HEK293T (cell line): ENCODE data around the gene CHD6.

Experiments used
- CTCF ChIA-PET: fragments of 350-600 bp; formaldehyde crosslinking; extraction: SDS; loops from one replicate; lab custom pipeline; 2021; ENCODE audit warnings: antibody characterized with exemption, inconsistent platforms; lab: Yijun Ruan, JAX
- POLR2A ChIA-PET: fragments of 350-600 bp; formaldehyde crosslinking; extraction: SDS; loops from one replicate; lab custom pipeline; 2020; ENCODE audit warnings: antibody characterized with exemption, inconsistent platforms; lab: Yijun Ruan, JAX
- DNase-seq: peaks from one replicate; pipeline ENCODE4 v3.0.0; 2012; ENCODE audit warnings: mixed read lengths; ENCODE audit errors: extremely low spot score
- ARNT ChIP-seq: fragments of 450-650 bp; IDR thresholded peaks from 2 replicates; pipeline ENCODE4 v1.6.1; 2017; ENCODE audit warnings: mild to moderate bottlenecking
- BHLHE40 ChIP-seq: fragments of 450-650 bp; IDR thresholded peaks from 2 replicates; pipeline ENCODE4 v1.6.1; 2016; ENCODE audit warnings: mild to moderate bottlenecking, moderate library complexity, borderline replicate concordance
- CTBP1 ChIP-seq: fragments of 450-650 bp; IDR thresholded peaks from 2 replicates; pipeline ENCODE4 v1.6.1; 2016; ENCODE audit warnings: borderline replicate concordance
- ELF4 ChIP-seq: fragments of 450-650 bp; IDR thresholded peaks from 2 replicates; pipeline ENCODE4 v1.6.1; 2017; ENCODE audit warnings: antibody characterized with exemption
- FOXA1 ChIP-seq: fragments of 450-650 bp; IDR thresholded peaks from 2 replicates; pipeline ENCODE4 v1.6.1; 2016; ENCODE audit warnings: mild to moderate bottlenecking
- FOXK2 ChIP-seq: fragments of 450-650 bp; IDR thresholded peaks from 2 replicates; pipeline ENCODE4 v1.6.1; 2016; ENCODE audit warnings: mild to moderate bottlenecking
- FOXM1 ChIP-seq: fragments of 450-650 bp; IDR thresholded peaks from 2 replicates; pipeline ENCODE4 v1.6.1; 2017; ENCODE audit warnings: mild to moderate bottlenecking, borderline replicate concordance
- HDGF ChIP-seq: fragments of 450-650 bp; IDR thresholded peaks from 2 replicates; pipeline ENCODE4 v1.6.1; 2017; ENCODE audit warnings: antibody characterized with exemption, borderline replicate concordance
- L3MBTL2 ChIP-seq: fragments of 450-650 bp; conservative IDR thresholded peaks from 2 replicates; pipeline ENCODE4 v1.6.1; 2016; ENCODE audit warnings: mild to moderate bottlenecking
- LEF1 ChIP-seq: fragments of 450-650 bp; IDR thresholded peaks from 2 replicates; pipeline ENCODE4 v1.6.1; 2017; ENCODE audit warnings: mild to moderate bottlenecking, borderline replicate concordance
- NFRKB ChIP-seq: fragments of 450-650 bp; IDR thresholded peaks from 2 replicates; pipeline ENCODE4 v1.6.1; 2016; ENCODE audit warnings: mild to moderate bottlenecking, moderate library complexity
- SP1 ChIP-seq: fragments of 450-650 bp; IDR thresholded peaks from 2 replicates; pipeline ENCODE4 v1.6.1; 2017
- SUZ12 ChIP-seq: fragments of 450-650 bp; IDR thresholded peaks from 2 replicates; pipeline ENCODE4 v1.6.1; 2016; ENCODE audit warnings: mild to moderate bottlenecking
- TARDBP ChIP-seq: fragments of 450-650 bp; IDR thresholded peaks from 2 replicates; pipeline ENCODE4 v1.6.1; 2016
- ZNF384 ChIP-seq: fragments of 450-650 bp; IDR thresholded peaks from 2 replicates; pipeline ENCODE4 v1.6.1; 2016
- TF ChIP-seq, protein P1 (sequence below): fragments of 450-650 bp; IDR thresholded peaks from 2 replicates; pipeline ENCODE4 v1.6.1; 2016

CHD6 gene

GRCh38 chr20:41394931-41395666, 223.1 kb downstream of the CHD6 start:
- DNase-seq: no peak
- TF ChIP-seq L3MBTL2: no peak
- no peak for TF ChIP-seq FOXM1
- TF ChIP-seq SUZ12: no peak
- TF ChIP-seq TARDBP: no peak
- TF ChIP-seq CTBP1: no peak
- no peak for TF ChIP-seq ARNT
- no peak for TF ChIP-seq FOXA1
- TF ChIP-seq HDGF: no peak
- TF ChIP-seq BHLHE40: no peak
- TF ChIP-seq LEF1: no peak
- TF ChIP-seq, protein P1, sequence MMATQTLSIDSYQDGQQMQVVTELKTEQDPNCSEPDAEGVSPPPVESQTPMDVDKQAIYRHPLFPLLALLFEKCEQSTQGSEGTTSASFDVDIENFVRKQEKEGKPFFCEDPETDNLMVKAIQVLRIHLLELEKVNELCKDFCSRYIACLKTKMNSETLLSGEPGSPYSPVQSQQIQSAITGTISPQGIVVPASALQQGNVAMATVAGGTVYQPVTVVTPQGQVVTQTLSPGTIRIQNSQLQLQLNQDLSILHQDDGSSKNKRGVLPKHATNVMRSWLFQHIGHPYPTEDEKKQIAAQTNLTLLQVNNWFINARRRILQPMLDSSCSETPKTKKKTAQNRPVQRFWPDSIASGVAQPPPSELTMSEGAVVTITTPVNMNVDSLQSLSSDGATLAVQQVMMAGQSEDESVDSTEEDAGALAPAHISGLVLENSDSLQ: no peak
- TF ChIP-seq FOXK2: no peak
- no peak for TF ChIP-seq SP1
- TF ChIP-seq NFRKB: no peak
- CTCF ChIA-PET: no interaction called here
- POLR2A ChIA-PET: no interaction called here

GRCh38 chr20:41394081-41394480, 224.1 kb downstream of the CHD6 start:
- TF ChIP-seq HDGF (no peak), ARNT (no peak), NFRKB (no peak), ZNF384 (no peak)
- no peak for DNase-seq
- ChIA-PET CTCF (no interaction called here), POLR2A (no interaction called here)

DNA sequence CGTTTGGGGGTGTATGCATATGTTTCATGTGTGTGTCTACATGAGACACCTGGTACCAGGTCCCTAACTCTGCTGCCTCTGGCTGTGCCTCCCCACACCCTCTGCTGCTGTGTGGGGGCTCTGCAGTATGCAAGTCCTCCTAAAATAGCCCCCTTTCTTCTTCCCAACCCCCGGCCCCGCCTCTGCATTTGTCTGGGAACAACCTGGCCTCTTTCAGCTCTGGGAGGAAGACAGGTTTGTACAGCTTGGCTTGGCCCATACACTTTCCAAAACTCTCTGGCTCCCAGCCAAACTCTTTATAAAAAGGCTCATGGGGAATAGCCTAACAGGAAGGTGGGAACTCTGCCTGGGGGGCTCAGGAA, 224.5 kb downstream of the CHD6 start:
- no peak for DNase-seq
- ChIA-PET CTCF (no interaction called here), POLR2A (no interaction called here)
- TF ChIP-seq SUZ12 (no peak), FOXA1 (no peak)

- TF ChIP-seq FOXA1 (no peak), ZNF384 (no peak), LEF1 (no peak), HDGF (no peak), FOXK2 (no peak), SP1 (no peak), TARDBP (no peak), ARNT (no peak), FOXM1 (no peak)
- TF ChIP-seq, protein P1: no peak
- CTCF ChIA-PET: no interaction called here
- POLR2A ChIA-PET: no interaction called here
- no peak for DNase-seq
Observed at GRCh38 chr20:41392871-41393704, 225.1 kb downstream of the CHD6 start.

DNA sequence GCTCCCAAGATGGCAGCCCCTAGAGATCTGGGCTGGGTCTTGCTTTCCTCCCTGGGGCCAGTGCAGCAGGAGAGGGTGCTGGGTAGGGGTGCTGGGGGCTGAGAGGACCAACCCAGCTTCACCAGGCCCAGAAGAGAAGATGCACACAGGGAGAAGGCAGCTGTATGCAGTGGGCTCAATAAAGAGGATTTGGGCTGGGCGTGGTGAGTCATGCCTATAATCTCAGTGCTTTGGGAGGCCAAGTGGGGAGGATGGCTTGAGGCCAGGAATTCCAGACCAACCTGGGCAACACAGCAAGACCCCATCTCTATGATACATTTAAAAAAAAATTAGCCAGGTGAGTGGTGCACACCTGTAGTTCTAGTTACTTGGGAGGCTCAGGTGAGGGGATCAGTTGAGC, 225.9 kb downstream of the CHD6 start:
- no peak for DNase-seq
- no peak for TF ChIP-seq ELF4
- no peak for TF ChIP-seq CTBP1
- no peak for TF ChIP-seq BHLHE40
- TF ChIP-seq, protein P1: no peak
- TF ChIP-seq SP1: no peak
- TF ChIP-seq ZNF384: no peak
- no peak for TF ChIP-seq FOXA1
- no peak for TF ChIP-seq HDGF
- TF ChIP-seq FOXK2: no peak
- no peak for TF ChIP-seq FOXM1
- TF ChIP-seq SUZ12: no peak
- no peak for TF ChIP-seq L3MBTL2
- no peak for TF ChIP-seq NFRKB
- TF ChIP-seq TARDBP: no peak
- TF ChIP-seq LEF1: no peak
- no peak for TF ChIP-seq ARNT
- ChIA-PET POLR2A (no interaction called here), CTCF (no interaction called here)

GRCh38 chr20:41391587-41392001, 226.6 kb downstream of the CHD6 start:
- POLR2A ChIA-PET: no interaction called here
- no peak for TF ChIP-seq ELF4
- TF ChIP-seq SUZ12: no peak
- TF ChIP-seq ARNT: no peak
- no peak for TF ChIP-seq TARDBP
- TF ChIP-seq FOXK2: no peak
- TF ChIP-seq, protein P1: no peak
- TF ChIP-seq SP1: no peak
- no peak for DNase-seq
- CTCF ChIA-PET: no interaction called here
